GM19324 (cell line): Measurements from ENCODE around the gene CACNA1F.

ENCODE experiments used
- ATAC-seq: cut with Tn5 transposase; IDR thresholded peaks from one replicate; pipeline ENCODE4 v1.9.1; 2021; ENCODE audit warnings: mild to moderate bottlenecking, moderate library complexity; ENCODE audit not compliant: unreplicated experiment, low FRiP score

The CACNA1F gene

DNA sequence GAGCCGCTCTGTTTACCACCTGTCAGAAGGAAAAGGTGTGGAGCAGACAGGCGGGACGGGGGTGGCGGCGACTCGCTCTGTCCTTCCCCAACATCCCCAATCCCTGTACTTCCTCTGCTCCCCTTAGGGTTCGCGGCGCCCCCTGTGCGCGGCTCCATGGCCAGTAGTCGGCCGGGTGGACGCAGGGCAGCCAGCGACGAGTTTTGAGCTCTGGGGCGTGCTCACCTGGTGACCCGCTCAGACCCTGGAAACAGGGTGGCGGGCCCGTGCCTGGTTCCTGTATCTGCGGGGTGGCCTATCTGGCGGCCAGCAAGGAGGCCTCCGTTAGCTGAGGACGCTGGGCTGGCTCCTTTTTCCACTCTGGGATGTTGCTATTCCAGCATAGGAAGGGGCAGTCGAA lies 75.9 kb downstream of the CACNA1F start:
- ATAC-seq = no peak

- peak; percentile 86 for ATAC-seq
Observed at GRCh38 chrX:49155900-49156837, 77.0 kb downstream of the CACNA1F start.

- no peak for ATAC-seq
Observed at GRCh38 chrX:49155243-49155899, 77.8 kb downstream of the CACNA1F start.
